Midbrain (tissue), 1 donor: Measurements from ENCODE around the gene ANO10.
"Not testable (repeated sequence)": the region's sequence is repeated elsewhere in the genome, so short reads cannot be mapped to it uniquely, and the experiment has no call there.

Source experiments
- DNase-seq: peaks from one replicate; lab custom pipeline; 2025; lab: John Stamatoyannopoulos, UW

Gene ANO10

GRCh38 chr3:43521941-43522340 lies 99.9 kb downstream of the ANO10 start:
- DNase-seq, result no peak

- not testable (repeated sequence) for DNase-seq
Observed at GRCh38 chr3:43518515-43518914, 103.3 kb downstream of the ANO10 start.

- no peak for DNase-seq
Observed at GRCh38 chr3:43515970-43516635, 105.7 kb downstream of the ANO10 start.

GRCh38 chr3:43515208-43515917 lies 106.4 kb downstream of the ANO10 start:
- DNase-seq, result no peak

GRCh38 chr3:43512754-43513404 lies 108.9 kb downstream of the ANO10 start:
- no peak for DNase-seq

- no peak for DNase-seq
Observed at GRCh38 chr3:43506644-43507043, 115.2 kb downstream of the ANO10 start.

GRCh38 chr3:43505351-43505750 lies 116.5 kb downstream of the ANO10 start:
- DNase-seq, result no peak

- DNase-seq, result peak; percentile 15
Observed at GRCh38 chr3:43503067-43503728, 118.6 kb downstream of the ANO10 start.

GRCh38 chr3:43499256-43499655 lies 122.6 kb downstream of the ANO10 start:
- peak; percentile 7 for DNase-seq

- no peak for DNase-seq
Observed at GRCh38 chr3:43497905-43498365, 123.9 kb downstream of the ANO10 start.

GRCh38 chr3:43497422-43497821 lies 124.4 kb downstream of the ANO10 start:
- DNase-seq, result no peak

GRCh38 chr3:43496740-43497375 lies 125.0 kb downstream of the ANO10 start:
- DNase-seq, result no peak

- DNase-seq, result not testable (repeated sequence)
Observed at GRCh38 chr3:43492932-43493331, 128.9 kb downstream of the ANO10 start.

- not testable (repeated sequence) for DNase-seq
Observed at GRCh38 chr3:43491807-43492206, 130.0 kb downstream of the ANO10 start.

GRCh38 chr3:43490640-43491185 lies 131.1 kb downstream of the ANO10 start:
- no peak for DNase-seq

- no peak for DNase-seq
Observed at GRCh38 chr3:43489930-43490329, 131.9 kb downstream of the ANO10 start.

- DNase-seq, result no peak
Observed at GRCh38 chr3:43485931-43486330, 135.9 kb downstream of the ANO10 start.

GRCh38 chr3:43484926-43485488 lies 136.8 kb downstream of the ANO10 start:
- no peak for DNase-seq

GRCh38 chr3:43481375-43481774 lies 140.4 kb downstream of the ANO10 start:
- no peak for DNase-seq

GRCh38 chr3:43478839-43479238 lies 143.0 kb downstream of the ANO10 start:
- not testable (repeated sequence) for DNase-seq

- no peak for DNase-seq
Observed at GRCh38 chr3:43478118-43478785, 143.6 kb downstream of the ANO10 start.
